H1 (cell line): ENCODE data around the gene NSL1.

Source experiments
- BRCA1 ChIP-seq: IDR thresholded peaks from 2 replicates; pipeline ENCODE4 v1.6.1; 2012; ENCODE audit warnings: low read depth, low read length, improper control_type of control experiment
- CREB1 ChIP-seq: IDR thresholded peaks from 2 replicates; pipeline ENCODE4 v1.6.1; 2012; ENCODE audit warnings: inconsistent platforms
- CTCF ChIP-seq, 3 experiments: IDR thresholded peaks; 1 replicate in 2 of 3; 2 replicates in 1 of 3; pipeline versions ENCODE4 v1.5.1 to v1.6.1; 2011; ENCODE audit warnings: low read length in 3 of 3, mild to moderate bottlenecking in 3 of 3, inconsistent platforms in 2 of 3, low read depth in 1 of 3, moderate library complexity in 1 of 3; ENCODE audit not compliant: insufficient read depth in 1 of 3; ENCODE audit errors: control extremely low read depth in 1 of 3
- EZH2 ChIP-seq: fragments of 200-600 bp; sonication (generic); IDR thresholded peaks from 2 replicates; pipeline ENCODE4 v1.7.1; 2012; ENCODE audit warnings: low read depth, mild to moderate bottlenecking, moderate library complexity, low read length, inconsistent platforms; ENCODE audit not compliant: severe bottlenecking
- MAFK ChIP-seq: IDR thresholded peaks from 2 replicates; pipeline ENCODE4 v1.6.1; 2012; ENCODE audit warnings: low read depth, mild to moderate bottlenecking, improper control_type of control experiment, low read length
- POLR2AphosphoS5 ChIP-seq: IDR thresholded peaks from 2 replicates; pipeline ENCODE4 v1.6.1; 2011; ENCODE audit warnings: low read depth, low read length
- RAD21 ChIP-seq, 2 experiments: IDR thresholded peaks in 1 of 2; conservative IDR thresholded peaks in 1 of 2; 2 replicates each; pipeline ENCODE4 v1.6.1; 2011; ENCODE audit warnings: low read depth in 2 of 2, low read length in 2 of 2, improper control_type of control experiment in 1 of 2, inconsistent platforms in 1 of 2, mild to moderate bottlenecking in 1 of 2, moderate library complexity in 1 of 2
- TEAD4 ChIP-seq: IDR thresholded peaks from 2 replicates; pipeline ENCODE4 v1.6.1; 2012; ENCODE audit warnings: low read depth, low read length, inconsistent platforms, mixed read lengths
- ZNF274 ChIP-seq: IDR thresholded peaks from 2 replicates; pipeline ENCODE4 v1.7.0; 2012; ENCODE audit warnings: low read length, borderline replicate concordance; ENCODE audit errors: extremely low read depth

- TF ChIP-seq POLR2AphosphoS5 (no peak), TEAD4 (no peak), ZNF274 (no peak), MAFK (no peak), EZH2 (no peak), CTCF (IDR thresholded peaks at IDR 0.05; ENCODE audit: control extremely low read depth in 1 of 3, insufficient read depth in 1 of 3, low read depth in 1 of 3, low read length in 3 of 3) (no peak), BRCA1 (no peak), RAD21 (IDR thresholded peaks at IDR 0.05 in 1 of 2, conservative IDR thresholded peaks at IDR 0.05 in 1 of 2; ENCODE audit: low read depth in 2 of 2, low read length in 2 of 2) (no peak), CREB1 (no peak)
Observed at GRCh38 chr1:212685429-212685828, 106.1 kb downstream of the NSL1 start.
